ENCODE data around the gene FNBP1.

FNBP1 gene

DNA sequence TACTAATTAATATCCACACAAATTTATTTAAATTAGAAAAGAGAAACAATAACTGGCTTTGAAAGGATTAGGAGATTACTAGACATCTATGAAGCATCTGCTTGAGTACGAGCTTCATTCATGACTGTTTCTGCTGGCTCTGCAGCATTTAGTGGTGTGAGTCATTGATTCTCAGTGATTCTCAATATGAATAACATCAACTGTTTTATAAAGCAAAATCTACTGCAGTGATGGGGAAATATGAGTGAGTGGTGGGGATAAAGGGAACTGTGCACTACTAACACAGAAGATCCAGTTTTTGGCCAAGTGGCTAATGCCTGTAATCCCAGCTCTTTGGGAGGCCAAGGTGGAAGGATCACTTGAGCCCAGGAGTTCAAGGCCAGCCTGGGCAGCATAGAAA is 8.4 kb downstream of the FNBP1 start:
- H3K4me3 ChIP-seq (ENCODE audit: insufficient read depth, low read length, poor library complexity, severe bottlenecking) = peak overlapping the region; percentile 23
- peak overlapping the region; percentile 69 for H3K27ac ChIP-seq (ENCODE audit: low read depth, low read length)
- peaks cover 95% of the 10 kb centered on the region for H3K79me2 ChIP-seq (ENCODE audit: insufficient read depth, low read length)

DNA sequence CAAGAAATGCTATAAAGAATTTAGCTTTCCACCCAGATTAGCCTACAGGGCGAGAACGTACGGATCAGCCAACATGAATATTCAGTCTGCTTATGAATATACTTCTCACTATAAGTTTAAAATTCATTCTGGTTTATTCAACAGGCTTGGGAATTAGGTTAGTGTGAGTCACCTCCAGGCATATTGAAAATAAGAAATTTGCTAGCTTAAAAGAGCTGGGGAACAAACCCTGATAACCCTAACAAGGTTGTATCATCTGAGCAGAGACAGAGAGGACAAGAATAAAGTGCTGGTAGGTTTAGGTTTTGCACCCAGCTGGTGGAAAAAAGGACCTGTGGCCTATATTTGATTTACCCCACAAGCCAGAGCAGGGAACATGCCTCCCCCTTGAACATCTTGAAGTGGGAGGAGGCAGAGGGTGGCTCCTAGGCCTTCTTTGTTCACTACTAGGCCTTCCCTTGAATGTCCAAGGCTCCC is 12.3 kb downstream of the FNBP1 start:
- Histone ChIP-seq H3K9ac (ENCODE audit: low read length) (no peak overlapping the region), H3F3A (ENCODE audit: insufficient read depth) (peaks cover 60% of the 10 kb centered on the region), H3K4me2 (ENCODE audit: low read depth, low read length, poor library complexity, severe bottlenecking) (peak overlapping the region; percentile 37), H3K27ac (ENCODE audit: low read depth, low read length) (peak overlapping the region; percentile 61), H3K9me3 (ENCODE audit: insufficient read depth, low read length) (no peaks in the 10 kb centered on the region), H2AFZ (ENCODE audit: low read depth, low read length, severe bottlenecking) (no peak overlapping the region), H3K9me2 (replicated peaks; ENCODE audit: insufficient read depth, low read length) (no peaks in the 10 kb centered on the region), H4K20me1 (ENCODE audit: low read depth, low read length) (peaks cover 13% of the 10 kb centered on the region; the same call in 1 of the 2 replicates), H3K79me2 (ENCODE audit: insufficient read depth, low read length) (peaks cover 100% of the 10 kb centered on the region), H3K36me3 (ENCODE audit: low read length) (no peaks in the 10 kb centered on the region), H3K27me3 (ENCODE audit: low read length) (no peaks in the 10 kb centered on the region), H3K4me3 (ENCODE audit: insufficient read depth, low read length, poor library complexity, severe bottlenecking) (no peak overlapping the region)
- TF ChIP-seq EZH2phosphoT487 (conservative IDR thresholded peaks at IDR 0.05; ENCODE audit: low read length) = no peak

More for the DNA sequence above, 8.4 kb downstream of the FNBP1 start:
- H2AFZ ChIP-seq (ENCODE audit: low read depth, low read length, severe bottlenecking) = no peak overlapping the region
- H3K9ac ChIP-seq (ENCODE audit: low read length) = peak overlapping the region; percentile 17; the same call in 1 of the 2 replicates
- H3K9me3 ChIP-seq (ENCODE audit: insufficient read depth, low read length) = no peaks in the 10 kb centered on the region
- peaks cover 49% of the 10 kb centered on the region for H3F3A ChIP-seq (ENCODE audit: insufficient read depth)
- peak overlapping the region; percentile 65 for H3K4me2 ChIP-seq (ENCODE audit: low read depth, low read length, poor library complexity, severe bottlenecking)
- no peaks in the 10 kb centered on the region for H3K27me3 ChIP-seq (ENCODE audit: low read length)
- no peaks in the 10 kb centered on the region for H3K9me2 ChIP-seq (replicated peaks; ENCODE audit: insufficient read depth, low read length)
- H3K36me3 ChIP-seq (ENCODE audit: low read length) = no peaks in the 10 kb centered on the region
- 0 out of 2 replicates have a peak, but pooled peaks cover 4% of the 10 kb centered on the region for H4K20me1 ChIP-seq (ENCODE audit: low read depth, low read length)
- TF ChIP-seq, protein P1, sequence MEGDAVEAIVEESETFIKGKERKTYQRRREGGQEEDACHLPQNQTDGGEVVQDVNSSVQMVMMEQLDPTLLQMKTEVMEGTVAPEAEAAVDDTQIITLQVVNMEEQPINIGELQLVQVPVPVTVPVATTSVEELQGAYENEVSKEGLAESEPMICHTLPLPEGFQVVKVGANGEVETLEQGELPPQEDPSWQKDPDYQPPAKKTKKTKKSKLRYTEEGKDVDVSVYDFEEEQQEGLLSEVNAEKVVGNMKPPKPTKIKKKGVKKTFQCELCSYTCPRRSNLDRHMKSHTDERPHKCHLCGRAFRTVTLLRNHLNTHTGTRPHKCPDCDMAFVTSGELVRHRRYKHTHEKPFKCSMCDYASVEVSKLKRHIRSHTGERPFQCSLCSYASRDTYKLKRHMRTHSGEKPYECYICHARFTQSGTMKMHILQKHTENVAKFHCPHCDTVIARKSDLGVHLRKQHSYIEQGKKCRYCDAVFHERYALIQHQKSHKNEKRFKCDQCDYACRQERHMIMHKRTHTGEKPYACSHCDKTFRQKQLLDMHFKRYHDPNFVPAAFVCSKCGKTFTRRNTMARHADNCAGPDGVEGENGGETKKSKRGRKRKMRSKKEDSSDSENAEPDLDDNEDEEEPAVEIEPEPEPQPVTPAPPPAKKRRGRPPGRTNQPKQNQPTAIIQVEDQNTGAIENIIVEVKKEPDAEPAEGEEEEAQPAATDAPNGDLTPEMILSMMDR (IDR thresholded peaks at IDR 0.05; ENCODE audit: insufficient read depth, low read length, poor library complexity, severe bottlenecking) = no peak
- no peak for TF ChIP-seq EZH2phosphoT487 (conservative IDR thresholded peaks at IDR 0.05; ENCODE audit: low read length)

DNA sequence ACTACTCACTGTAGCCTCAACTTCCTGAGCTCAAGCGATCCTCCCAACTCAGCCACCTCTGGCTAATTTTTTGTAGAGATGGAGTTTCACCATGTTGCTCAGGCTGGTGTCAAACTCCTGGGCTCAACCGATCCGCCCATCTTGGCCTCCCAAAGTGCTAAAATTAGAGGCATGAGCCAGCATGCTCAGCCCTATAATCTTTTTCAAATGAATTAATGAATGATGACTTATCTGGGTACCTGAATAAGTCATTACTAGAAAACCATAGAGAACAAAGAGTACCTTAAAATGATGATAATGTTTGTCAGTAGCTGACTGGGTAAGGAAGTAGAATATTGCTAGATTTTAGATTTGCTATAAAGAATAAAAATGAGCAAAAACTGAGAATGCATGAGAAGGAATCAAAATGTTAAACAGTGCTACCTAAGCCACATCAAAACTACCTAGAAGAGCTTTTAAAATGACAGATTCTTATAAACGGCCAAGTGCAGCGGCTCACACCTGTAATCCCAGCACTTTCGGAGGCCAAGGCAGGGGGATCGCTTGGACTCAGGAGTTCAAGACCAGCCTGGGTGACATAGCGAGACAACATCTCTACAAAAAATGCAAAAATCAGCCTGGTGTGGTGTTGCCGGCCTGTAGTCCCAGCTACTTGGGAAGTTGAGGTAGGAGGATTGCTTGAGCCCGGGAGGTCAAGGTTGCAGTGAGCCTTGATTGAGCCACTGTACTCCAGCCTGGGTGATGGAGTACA is 13.6 kb downstream of the FNBP1 start:
- H3K27me3 ChIP-seq (ENCODE audit: low read length) = no peaks in the 10 kb centered on the region

More for the DNA sequence above, 13.6 kb downstream of the FNBP1 start:
- H3K79me2 ChIP-seq (ENCODE audit: insufficient read depth, low read length) = peaks cover 100% of the 10 kb centered on the region
- peak overlapping the region; percentile 78 for H3K27ac ChIP-seq (ENCODE audit: low read depth, low read length)
- H3K9me2 ChIP-seq (replicated peaks; ENCODE audit: insufficient read depth, low read length) = no peaks in the 10 kb centered on the region
- peak overlapping the region; percentile 48 for H3K4me2 ChIP-seq (ENCODE audit: low read depth, low read length, poor library complexity, severe bottlenecking)
- peaks cover 57% of the 10 kb centered on the region for H3F3A ChIP-seq (ENCODE audit: insufficient read depth)
- H3K4me3 ChIP-seq (ENCODE audit: insufficient read depth, low read length, poor library complexity, severe bottlenecking) = no peak overlapping the region
- H3K9ac ChIP-seq (ENCODE audit: low read length) = 0 out of 2 replicates have a peak overlapping the region, but pooled peaks have one; percentile 21
- peaks cover 10% of the 10 kb centered on the region; the same call in 1 of the 2 replicates for H4K20me1 ChIP-seq (ENCODE audit: low read depth, low read length)
- no peak overlapping the region for H2AFZ ChIP-seq (ENCODE audit: low read depth, low read length, severe bottlenecking)
- no peaks in the 10 kb centered on the region for H3K36me3 ChIP-seq (ENCODE audit: low read length)
- no peak for TF ChIP-seq EZH2phosphoT487 (conservative IDR thresholded peaks at IDR 0.05; ENCODE audit: low read length)
- TF ChIP-seq, protein P1 (IDR thresholded peaks at IDR 0.05; ENCODE audit: insufficient read depth, low read length, poor library complexity, severe bottlenecking) = no peak
- H3K9me3 ChIP-seq (ENCODE audit: insufficient read depth, low read length) = no peaks in the 10 kb centered on the region
